Kidney glomerular epithelial cell (primary cell): ENCODE data around the gene LRRTM2.
"Not testable (repeated sequence)": the region's sequence is repeated elsewhere in the genome, so short reads cannot be mapped to it uniquely, and the experiment has no call there.

Experiments used
- DNase-seq: peaks from one replicate; lab custom pipeline; 2025; lab: John Stamatoyannopoulos, UW

LRRTM2 gene, protein sequence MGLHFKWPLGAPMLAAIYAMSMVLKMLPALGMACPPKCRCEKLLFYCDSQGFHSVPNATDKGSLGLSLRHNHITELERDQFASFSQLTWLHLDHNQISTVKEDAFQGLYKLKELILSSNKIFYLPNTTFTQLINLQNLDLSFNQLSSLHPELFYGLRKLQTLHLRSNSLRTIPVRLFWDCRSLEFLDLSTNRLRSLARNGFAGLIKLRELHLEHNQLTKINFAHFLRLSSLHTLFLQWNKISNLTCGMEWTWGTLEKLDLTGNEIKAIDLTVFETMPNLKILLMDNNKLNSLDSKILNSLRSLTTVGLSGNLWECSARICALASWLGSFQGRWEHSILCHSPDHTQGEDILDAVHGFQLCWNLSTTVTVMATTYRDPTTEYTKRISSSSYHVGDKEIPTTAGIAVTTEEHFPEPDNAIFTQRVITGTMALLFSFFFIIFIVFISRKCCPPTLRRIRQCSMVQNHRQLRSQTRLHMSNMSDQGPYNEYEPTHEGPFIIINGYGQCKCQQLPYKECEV

DNA sequence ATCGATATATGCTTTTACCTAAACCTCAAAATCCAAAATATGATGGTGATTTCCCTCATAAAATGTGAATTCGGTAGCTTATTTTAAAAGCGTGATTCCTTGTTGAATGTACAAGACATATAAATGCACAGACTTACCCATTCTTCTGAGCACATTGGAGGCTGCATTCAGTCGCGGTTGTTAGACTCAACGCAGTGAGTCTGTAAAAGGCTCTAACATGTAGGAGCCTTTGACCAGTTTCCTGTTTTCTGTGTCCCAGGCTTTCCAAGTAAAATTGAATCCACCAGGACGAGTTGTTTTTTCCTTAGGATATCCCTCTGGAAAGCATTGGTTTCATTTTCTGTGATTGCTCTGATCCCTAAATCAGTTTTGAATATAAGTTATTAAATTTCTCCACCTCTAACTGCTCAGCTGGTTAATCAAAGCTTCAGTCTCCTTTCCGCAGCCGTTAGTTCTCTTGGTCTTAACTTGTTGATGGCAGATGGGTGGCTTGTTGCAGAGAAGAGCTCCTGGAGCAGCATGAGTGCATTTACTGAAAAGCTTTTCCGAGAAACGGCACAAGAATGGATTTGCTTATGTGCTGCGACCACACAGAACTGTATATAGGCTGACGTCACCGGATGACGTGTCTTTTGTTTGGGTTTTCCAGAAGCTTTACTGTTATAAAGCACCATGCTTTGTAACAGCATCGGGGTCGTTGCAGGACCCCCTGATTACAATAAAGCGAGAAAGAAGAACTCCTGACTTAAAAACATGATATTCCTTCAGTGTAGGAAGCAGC, at the start of gene LRRTM2:
TSS of gene LRRTM2 (minus strand) at position 565 of the 781 bp plus-strand sequence. CDS start at position 141, 424 bp downstream.
- peak; percentile 15 for DNase-seq

DNA sequence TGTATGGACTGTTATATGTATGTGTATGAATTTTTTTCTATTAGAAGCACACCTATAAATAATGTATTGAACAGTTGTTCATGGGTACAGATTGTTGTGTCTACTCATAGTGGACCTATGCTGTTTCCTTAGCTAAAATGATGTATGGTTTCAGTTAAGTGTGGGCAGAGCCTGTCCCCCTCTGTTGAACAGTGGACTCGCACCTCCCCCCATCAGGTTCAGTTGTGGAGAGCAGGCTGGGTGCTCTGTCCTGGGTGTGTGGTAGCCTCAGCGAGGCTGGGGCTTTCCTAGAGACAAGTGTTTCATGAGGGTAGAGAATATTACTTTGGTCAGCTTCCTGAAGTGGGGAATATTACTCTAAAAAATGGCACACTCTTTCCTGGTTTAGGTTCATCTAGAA, 47.4 kb upstream of the LRRTM2 start:
- DNase-seq = no peak

DNA sequence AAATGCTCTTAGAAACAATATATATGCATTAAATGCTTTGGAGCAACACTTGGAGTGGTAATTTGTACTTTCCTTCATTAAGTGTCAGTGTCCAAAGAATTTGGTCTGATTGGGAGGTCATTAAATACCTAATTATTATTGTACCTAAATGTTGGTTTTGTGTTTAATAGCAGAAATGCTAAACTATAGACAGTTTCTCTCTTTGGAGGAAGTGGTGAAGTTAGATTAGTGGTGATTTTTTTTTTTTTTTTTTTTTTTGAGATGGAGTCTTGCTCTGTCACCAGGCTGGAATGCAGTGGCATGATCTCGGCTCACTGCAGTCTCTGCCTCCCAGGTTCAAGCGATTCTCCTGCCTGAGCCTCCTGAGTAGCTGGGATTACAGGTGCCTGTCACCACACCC, 46.2 kb upstream of the LRRTM2 start:
- DNase-seq = not testable (repeated sequence)

DNA sequence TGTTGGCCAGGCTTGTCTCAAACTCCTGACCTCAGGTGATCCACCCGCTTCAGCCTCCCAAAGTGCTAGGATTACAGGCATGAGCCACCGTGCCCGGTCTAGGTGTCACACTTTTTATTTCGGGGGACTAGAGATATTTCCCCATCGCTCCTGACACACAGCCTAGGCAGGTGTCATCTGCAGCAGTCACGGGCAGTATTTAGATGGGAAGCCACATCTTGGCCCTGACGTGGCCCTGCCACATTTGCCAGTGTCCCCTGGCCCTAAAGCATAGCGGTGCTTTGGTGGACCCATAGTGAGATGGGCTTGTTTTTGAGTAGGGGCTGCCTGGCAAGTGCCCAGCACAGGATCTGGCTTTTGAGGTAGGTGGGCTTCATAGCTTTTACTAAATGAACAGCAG, 45.0 kb upstream of the LRRTM2 start:
- DNase-seq = no peak

DNA sequence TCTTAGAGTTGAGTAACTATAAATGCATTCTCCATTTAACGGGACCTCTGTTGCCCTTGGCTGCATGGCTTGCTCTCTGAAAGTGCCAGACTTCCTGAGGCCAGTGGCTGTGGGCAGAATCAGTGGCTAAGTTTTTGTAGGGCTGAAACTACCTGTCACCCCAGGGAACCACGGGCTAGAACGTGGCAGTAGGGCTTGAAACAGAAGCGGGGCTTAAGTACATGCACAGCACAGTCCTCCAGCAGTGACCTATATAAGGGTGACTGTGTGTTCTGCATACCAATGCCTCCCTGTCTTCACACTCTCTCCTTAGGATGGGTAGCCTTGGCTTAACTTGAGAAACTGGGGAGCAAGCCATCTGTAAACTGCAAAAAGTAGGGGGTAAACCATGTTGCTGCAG, 43.6 kb upstream of the LRRTM2 start:
- DNase-seq = no peak

DNA sequence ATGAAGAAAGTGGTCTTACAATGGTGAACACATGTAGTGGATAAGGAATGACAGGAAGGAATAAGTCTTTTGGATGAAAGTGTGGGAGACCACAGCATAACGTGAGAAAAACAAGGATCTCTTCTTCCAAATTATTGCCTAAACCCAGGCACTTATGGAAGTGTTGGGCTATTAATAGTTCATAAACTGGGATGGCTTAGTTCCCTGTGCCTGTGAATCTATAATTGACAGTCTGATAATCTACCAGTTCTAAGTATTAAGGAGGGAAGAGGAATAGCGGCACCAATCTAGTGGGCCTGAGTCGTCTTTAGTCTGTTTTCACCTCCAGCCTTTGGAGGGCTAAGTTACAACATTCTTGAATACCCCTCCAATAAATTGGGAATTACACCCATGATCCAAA, 39.2 kb upstream of the LRRTM2 start:
- DNase-seq = no peak

DNA sequence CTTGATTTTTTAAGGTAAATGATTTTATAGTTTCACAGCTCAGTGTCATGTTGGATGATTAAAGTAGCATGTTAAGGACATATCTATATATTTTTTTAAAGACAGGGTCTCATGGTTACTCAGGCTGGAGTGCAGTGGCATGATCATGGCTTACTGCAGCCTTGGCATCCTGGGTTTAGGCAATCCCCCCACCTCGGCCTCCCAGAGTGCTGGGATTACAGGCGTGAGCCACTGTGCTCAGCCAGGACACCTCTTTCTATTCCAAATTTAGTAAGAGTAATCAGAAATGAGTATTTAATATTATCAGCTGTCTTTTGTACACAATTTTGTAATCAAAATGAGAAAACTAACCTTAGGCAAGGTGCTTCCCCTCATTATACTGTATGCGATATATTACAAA, 38.6 kb upstream of the LRRTM2 start:
- no peak for DNase-seq

DNA sequence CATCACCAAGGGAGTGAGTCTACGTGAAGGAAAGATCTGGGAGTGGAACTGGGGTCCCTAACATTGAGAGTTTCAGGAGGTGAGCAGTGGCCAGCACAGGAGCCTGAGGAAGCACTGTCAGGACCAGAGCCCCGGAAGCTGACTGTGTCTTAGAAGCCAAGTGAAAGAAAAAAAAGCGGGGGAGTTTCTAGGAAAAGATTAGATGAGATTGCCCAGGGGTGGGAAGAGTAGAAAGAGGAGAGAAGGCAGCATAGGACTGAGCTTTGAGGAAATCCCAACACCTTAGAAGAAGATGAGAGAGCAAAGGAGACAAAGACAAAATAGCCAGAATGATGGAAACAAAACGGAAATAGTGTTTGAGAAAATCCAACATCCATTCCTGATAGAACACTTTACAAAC, 37.0 kb upstream of the LRRTM2 start:
- no peak for DNase-seq

DNA sequence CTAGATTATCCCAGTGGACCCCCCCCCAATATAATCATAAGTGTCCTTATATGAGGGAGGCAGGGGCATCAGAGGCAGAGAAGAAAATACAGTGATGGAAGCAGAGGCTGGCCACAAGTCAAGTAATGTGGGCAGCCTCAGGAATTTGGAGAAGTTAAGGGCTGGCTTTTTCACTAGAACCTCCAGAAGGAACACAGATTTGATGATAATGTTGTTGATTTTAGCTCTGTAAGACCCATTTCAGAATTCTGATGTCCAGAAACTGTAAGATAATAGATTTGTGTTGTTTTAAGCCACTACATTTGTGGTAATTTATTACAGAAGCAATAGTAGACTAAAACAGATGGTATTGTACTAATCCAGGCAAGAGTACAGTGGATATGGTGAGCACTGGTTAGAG, 36.3 kb upstream of the LRRTM2 start:
- no peak for DNase-seq

DNA sequence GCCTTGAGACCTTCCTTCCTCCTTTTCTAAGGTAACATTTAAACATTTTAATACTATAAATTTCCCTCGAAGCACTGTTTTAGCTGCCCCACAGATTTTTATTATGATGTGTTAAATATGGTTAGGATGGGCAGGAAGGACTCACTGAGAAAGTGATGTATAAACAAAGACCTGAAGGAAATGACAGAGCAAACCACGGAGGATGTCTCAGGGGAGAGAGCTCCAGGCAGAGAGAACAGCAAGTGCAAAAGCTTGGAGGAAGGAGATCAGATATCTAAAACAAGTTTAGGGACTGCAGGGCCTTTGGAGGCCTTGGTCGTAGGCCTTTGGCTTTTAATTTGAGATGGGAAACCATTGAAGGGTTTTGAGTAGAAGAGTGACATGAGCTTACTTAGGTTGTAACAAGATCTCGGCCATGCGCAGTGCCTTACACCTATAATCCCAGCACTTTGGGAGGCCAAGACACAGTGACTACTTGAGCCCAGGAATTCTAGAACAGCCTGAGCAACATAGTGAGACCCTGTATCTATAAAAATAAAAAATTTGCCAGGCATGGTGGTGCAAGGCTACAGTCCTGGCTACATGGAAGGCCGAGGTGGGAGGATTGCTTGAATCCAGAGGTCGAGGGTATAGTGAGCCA, 35.5 kb upstream of the LRRTM2 start:
- no peak for DNase-seq

DNA sequence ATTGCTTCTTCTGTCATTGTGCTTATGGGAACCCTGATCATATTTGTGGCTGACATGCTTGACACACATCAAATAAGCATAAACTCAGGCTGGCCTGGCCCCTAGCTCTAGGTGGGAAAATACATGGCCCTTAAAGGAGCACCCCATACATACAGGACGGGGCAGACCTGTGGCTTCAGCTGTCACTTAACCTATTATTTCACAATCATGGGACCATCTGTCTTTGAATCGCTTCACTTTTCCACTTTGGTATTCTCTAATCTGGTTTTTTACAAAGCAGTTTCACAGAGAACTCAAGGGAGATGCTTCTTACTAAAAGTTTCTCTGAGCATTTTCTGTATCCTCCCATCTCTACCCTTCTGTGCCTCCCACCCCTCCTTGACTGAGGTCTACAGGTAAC, 34.6 kb upstream of the LRRTM2 start:
- DNase-seq = no peak

DNA sequence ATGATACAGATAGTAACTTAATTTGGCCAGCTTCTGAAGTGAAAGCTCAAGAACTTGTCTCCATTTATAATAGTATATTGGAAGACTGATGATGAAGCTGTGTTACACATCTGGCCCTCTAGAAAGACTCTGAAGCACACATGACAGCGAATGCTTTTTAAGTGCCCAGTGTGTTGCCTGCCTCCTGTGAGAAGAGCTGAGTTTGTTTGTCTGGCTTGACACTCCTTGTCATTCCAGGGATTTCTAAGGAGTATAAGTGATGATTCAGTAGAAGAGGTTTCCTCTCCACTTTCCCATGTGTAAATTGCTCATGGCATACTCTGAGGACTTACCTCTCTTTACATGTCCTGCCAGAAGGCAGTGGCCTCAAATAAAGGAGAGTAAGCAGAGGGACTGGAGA, 30.4 kb upstream of the LRRTM2 start:
- DNase-seq = peak; percentile 67

DNA sequence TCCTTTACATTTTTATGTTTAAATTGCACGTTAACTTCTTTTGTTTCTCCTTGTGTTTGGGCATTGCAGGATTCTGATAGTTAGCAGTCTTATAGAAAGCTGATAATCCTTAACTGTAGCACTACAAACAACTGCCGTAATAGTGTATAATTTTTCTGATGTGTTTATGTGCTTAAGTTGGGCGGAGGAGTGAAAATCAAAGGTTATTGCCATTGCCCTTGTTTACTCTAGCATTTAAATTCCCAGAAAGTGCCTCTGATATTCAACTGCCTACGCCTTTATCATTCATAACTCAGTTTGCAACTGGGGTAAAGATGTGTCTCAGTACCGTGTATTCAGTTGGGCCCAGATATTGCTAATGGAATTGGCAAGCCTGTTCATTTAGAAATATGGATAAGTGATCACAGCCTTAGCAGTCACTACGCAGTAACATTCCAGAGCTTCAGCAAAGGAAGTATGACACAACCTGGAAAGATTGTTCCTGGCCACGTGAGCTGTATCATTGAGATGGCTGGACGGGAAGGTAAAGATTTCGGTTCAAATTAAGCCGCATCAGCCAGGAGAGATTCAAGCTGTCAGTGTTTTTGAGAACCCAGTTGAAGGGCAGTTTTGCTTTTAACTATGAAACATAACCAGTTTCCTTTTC, 28.1 kb upstream of the LRRTM2 start:
- DNase-seq = no peak

DNA sequence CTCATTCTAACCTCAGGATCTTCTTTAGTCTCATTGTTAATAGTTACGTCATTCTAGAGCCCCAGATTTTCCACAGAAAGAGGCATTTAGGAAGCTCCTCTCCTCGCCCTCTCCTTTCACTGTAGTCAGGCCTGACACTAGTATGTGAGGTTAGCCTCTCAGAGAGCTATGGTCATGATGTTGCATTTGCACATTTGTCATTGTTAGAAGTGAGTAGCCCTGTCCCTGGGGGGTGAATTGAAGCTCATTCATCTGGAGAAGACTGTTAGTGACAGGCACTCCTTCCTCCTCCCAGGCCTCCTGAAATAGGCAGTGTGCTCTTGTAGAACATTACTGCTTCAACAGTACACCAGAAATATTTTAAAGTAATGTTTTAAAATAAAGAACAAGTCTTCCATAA, 26.6 kb upstream of the LRRTM2 start:
- peak; percentile 23 for DNase-seq

DNA sequence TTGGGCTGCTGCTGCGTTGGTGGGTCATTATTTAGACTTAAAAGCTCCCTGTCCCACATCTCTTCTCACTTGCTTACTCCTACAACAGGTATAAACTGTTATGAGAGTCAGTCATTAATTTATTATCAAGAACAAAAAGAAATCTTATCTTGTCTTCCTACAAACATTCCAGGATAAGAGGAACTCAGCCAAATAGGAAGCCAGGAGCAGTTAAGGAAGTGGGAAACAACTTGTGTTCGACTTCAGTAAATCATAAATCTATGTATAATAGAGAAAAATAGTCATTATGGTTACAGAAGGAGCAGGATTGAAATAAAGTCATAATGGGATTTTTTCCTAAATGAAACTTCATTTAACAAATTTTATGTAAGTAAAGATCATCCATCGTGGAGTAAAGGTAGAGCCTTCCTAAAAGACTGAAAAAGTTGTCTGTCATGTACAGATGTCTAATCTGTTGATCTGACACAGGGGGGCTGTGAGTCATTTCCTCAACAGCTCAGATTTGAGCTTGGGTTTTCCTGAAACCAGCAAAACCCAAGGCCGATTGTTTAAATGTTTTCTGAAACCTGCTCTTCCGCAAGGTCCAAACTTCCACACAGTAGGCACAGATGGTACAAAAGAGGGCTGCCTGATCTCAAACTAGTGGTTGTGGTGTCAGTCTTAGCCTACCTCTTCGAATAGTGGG, 25.3 kb upstream of the LRRTM2 start:
- no peak for DNase-seq

DNA sequence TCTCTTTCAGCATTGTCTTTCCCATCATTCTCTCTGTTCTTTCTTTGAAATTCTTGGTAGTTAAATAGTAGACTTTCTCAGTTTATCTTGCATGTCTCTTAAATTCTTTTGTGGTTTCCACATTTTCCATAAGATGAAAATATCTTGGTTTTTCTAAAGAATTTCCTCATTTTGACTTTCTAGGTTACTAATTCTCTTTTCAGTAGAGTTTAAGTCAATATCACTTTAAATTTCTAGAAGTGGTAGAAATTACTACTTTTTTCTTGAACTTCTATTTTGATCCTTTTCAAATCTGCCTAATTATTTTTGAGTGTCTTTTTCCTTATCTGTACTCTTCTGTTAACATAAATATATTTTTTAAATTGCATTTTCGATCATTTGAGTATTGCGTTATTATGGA, 23.6 kb upstream of the LRRTM2 start:
- no peak for DNase-seq

DNA sequence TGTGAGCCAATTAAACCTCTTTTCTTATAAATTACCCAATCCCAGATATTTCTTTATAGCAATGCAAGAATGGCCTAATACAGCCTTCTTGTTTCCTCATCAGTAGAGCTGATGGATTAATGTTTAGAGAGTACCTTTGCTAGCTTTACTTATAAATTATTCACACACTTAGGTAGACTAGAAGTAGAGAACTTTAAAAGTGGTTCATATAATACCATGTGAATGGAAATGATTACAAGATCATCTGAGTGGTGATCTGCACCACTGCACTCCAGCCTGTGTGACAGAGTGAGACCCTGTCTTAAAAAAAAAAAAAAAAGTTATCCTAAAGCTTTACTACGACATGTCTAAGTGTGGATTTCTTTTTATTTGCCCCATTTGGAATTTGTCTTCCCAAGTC, 23.2 kb upstream of the LRRTM2 start:
- DNase-seq = no peak

DNA sequence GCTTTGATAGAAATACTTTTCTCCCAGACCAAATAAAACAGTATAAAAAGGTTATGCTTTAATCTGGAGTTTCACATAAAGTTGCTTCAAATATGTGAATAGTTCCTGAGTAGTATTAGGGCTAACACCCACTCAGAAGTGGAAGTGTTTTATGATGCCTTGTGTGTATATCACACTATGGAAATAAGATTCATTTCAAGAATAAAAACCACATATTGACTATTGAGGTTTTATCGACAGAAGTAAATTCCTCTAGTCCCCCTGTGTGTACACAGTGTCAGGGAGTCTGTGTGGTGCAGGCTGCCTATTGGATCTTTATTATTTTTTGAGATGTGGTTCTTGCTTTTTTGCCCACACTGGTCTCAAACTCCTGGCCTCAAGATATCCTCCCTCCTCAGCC, 20.8 kb upstream of the LRRTM2 start:
- DNase-seq = no peak

DNA sequence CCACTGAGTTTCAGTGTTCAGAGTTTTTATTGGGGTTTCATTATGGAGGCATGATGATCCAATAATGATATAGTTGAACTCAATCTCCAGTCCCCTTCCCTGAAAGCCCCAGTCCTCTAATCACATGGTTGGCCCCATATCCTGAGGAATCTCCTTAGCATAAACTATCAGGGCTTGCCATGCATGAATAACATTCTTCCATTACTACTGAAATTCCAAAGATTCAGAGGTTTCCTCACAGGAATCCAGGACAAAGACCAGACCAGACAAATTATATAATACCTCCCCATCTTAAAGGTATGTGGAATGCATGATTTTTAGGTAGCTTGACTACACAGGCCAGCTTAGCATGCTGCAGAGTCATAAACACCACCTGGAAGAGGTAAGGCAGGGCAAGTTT, 15.5 kb upstream of the LRRTM2 start:
- DNase-seq = peak; percentile 30

DNA sequence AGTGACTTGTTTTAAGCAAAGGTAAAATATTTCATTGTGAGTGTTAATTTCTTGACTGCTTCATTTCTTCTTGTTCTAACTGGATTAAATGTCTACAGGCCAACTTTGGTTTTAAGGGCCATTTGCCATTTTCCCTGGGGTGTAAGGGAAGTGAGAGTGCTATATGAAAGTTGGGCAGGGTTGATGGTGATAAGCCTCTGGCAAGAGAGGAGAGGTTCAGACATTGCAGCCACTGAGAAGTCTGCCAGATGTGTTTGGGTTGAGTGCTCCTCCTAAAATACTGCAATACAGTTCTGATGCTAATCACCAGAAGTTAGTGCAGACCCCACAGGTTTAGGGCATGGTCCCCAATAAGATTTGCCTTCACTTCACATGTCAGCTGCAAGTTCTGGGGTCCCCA, 14.9 kb upstream of the LRRTM2 start:
- no peak for DNase-seq

DNA sequence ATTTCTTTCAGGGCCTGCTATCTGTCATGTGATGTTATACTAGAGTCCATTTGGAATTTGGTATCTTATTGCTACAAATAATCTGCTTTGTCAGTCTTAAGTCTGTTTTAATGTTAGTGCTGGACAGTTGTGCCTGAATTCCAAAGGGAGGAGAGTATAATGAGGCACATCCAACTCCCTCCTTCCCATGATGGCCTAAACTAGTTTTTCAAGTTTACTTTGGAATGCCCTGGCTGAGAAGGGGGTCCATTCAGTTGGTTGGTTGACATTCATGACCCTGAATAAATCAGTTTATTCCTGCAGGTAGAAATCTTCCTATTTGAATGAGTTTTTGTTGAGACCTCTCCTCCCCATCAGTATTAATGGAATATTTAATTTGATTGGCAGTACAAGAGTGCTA, 9.4 kb upstream of the LRRTM2 start:
- no peak for DNase-seq

DNA sequence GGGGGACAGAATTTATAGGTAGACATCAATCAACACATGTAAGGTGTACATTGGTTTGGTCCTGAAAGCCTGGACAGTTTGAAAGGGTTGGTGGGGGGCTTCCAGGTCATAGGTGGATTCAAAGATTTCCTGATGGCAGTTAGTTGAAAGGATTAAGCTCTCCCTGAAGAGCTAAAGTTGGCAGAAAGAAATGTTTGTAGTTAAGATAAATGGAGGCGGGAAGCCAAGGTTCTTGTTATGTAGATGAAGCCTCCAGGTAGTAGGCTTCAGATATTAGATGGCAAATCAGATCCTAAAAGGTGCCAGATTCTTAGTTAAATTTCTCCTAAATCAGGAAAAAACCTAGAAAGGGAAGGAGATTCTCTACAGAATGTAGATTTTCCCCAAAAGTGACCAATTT, 9.0 kb upstream of the LRRTM2 start:
- DNase-seq = no peak
